Tibial nerve (tissue), 3 donors: ENCODE results near the gene TNRC6A.

Experiments
- CTCF ChIP-seq, 5 experiments: fragments of 200-600 bp in 3 of 5; fragments of 450-650 bp in 2 of 5; sonication (generic) in 3 of 5; IDR thresholded peaks; one replicate each; pipeline ENCODE4 v1.5.1; 2016 to 2019; ENCODE audit warnings: antibody characterized with exemption in 5 of 5, mild to moderate bottlenecking in 3 of 5, moderate library complexity in 2 of 5
- POLR2A ChIP-seq, 2 donors: fragments of 450-650 bp; IDR thresholded peaks; one replicate each; pipeline ENCODE4 v1.6.1; 2017; ENCODE audit warnings: antibody characterized with exemption in 2 of 2, mild to moderate bottlenecking in 2 of 2, moderate library complexity in 2 of 2

GRCh38 chr16:24833352-24833751, 103.9 kb downstream of the TNRC6A start:
- TF ChIP-seq CTCF (IDR thresholded peaks at IDR 0.05) = no peak
- no peak for TF ChIP-seq POLR2A (IDR thresholded peaks at IDR 0.05)
